GM12872 (cell line): ENCODE measurements around the gene COL17A1.
A peak's percentile ranks its signal among the peaks of the same experiment; 100 is the strongest.

Source experiments
- TF ChIP-seq, protein P1 (sequence below): IDR thresholded peaks from 3 replicates; pipeline ENCODE4 v1.5.1; 2011; ENCODE audit warnings: low read depth, mild to moderate bottlenecking, low read length, moderate library complexity; ENCODE audit not compliant: insufficient read depth

Gene COL17A1

DNA sequence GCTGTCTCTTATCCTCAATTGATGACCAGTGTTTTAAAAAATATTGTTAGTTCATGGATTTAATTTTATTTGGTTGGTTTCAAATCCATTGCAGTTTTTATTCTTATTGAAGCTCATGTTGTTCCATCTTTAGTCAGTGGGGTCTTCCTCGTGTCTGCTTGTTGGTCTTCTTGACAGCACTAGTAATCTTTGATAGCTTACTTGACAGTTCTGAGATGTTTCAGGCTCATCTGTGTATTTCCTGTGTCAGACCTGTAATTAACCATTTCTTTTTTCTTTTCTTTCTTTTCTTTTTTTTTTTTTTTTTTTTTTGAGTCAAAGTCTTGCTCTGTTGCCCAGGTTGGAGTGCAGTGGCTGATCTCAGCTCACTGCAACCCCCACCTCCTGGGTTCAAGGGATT lies 90.5 kb downstream of the COL17A1 start:
- TF ChIP-seq, protein P1, sequence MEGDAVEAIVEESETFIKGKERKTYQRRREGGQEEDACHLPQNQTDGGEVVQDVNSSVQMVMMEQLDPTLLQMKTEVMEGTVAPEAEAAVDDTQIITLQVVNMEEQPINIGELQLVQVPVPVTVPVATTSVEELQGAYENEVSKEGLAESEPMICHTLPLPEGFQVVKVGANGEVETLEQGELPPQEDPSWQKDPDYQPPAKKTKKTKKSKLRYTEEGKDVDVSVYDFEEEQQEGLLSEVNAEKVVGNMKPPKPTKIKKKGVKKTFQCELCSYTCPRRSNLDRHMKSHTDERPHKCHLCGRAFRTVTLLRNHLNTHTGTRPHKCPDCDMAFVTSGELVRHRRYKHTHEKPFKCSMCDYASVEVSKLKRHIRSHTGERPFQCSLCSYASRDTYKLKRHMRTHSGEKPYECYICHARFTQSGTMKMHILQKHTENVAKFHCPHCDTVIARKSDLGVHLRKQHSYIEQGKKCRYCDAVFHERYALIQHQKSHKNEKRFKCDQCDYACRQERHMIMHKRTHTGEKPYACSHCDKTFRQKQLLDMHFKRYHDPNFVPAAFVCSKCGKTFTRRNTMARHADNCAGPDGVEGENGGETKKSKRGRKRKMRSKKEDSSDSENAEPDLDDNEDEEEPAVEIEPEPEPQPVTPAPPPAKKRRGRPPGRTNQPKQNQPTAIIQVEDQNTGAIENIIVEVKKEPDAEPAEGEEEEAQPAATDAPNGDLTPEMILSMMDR = no peak

DNA sequence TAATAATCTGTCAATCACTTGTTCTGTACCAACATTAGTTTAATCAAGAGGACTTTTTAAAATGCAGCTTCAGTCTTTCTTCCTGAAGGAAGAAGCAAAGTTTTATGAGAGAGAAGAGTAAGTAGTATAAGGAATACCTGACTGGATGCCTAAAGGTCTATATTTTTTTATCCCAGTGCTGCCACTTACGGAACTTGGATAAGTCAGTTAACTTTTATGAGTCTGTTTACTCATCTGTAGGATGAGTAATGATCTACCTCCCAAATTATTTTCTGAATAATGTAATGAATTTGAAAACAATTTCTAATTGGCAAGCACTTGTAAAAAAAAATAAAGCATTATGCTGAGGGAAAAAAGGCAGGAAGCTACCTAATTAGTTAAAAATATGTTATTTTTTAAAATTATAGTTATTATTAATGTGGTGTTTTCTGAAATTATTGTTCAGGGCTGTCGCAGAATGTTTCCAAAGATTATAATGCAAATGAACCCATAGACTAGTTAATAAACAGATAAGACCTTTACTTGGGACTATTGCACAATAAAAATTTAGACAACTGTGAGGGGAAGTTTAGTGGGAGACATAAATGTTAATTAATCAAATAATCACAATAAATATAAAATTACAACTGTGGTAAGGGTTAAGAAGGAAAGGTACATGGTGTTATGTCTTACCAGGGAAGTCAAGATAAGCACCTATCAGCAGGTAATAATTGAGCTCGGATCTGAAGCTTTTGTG lies 94.1 kb downstream of the COL17A1 start:
- TF ChIP-seq, protein P1 = no peak

DNA sequence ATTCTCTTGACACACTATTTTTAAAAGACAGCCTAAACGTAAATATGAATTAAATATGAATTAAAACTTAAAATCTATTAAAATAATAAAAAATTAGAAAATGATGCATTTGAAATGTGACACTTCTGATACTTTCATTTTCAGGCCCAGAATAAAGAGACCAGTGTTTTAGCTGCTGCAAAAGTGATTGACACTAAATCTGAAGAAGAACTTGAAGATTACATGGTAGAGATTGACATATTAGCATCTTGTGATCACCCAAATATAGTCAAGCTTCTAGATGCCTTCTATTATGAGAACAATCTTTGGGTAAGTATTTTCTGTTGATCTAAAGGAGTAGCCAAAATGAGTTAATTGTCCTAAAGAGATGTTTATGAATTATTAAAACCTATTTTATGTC lies 95.1 kb downstream of the COL17A1 start:
- TF ChIP-seq, protein P1 = no peak

DNA sequence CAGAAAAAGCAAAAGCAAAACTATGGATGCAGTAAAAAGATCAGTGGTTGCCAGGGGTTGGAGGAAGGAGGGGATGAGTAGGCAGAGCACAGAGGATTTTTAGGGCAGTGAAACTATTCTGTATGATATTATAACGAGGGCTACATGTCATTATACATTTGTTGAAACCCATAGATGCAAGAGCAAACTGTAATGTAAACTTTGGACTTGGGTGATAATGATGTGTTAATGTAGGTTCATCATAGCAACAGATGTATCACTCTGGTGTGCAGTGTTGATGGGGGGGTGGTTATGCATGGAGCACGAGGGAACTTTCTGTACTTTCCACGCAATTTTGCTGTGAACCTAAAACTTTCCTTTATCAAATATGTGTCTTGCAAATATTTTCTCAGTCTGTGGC lies 95.6 kb downstream of the COL17A1 start:
- TF ChIP-seq, protein P1 = no peak

DNA sequence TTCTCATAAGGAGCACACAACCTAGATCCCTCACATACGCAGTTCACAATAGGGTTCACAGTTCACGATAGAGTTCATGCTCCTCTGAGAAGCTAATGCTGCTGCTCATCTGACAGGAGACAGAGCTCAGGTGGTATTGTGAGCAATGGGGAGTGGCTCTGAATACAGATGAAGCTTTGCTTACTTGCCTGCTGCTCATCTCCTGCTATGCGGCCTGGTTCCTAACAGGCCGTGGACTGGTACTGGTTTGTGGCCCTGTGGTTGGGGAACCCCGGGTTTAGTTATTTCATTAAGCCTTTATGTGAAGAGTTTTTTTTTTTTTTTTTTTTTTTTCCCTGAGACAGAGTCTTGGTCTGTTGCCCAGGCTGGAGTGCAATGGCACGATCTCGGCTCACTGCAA lies 99.3 kb downstream of the COL17A1 start:
- TF ChIP-seq, protein P1 = no peak

DNA sequence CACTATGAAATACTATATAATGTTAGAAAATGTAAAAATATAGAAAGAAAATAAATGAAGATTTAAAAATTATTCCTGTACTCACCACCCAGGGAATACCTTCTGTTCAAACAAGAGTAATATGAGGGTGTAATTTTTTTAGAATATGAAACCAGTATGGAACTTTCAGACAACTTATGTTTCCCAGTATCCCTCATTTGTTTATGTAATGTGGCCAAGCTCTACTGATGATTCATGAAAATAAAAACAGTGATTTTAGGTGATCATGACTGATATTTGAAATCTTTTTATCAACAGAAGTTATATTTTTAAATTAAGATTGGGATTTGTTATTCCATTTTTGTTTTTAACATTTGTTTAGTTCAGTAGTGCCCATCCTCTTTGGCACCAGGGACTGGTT lies 100.0 kb downstream of the COL17A1 start:
- TF ChIP-seq, protein P1 = no peak

DNA sequence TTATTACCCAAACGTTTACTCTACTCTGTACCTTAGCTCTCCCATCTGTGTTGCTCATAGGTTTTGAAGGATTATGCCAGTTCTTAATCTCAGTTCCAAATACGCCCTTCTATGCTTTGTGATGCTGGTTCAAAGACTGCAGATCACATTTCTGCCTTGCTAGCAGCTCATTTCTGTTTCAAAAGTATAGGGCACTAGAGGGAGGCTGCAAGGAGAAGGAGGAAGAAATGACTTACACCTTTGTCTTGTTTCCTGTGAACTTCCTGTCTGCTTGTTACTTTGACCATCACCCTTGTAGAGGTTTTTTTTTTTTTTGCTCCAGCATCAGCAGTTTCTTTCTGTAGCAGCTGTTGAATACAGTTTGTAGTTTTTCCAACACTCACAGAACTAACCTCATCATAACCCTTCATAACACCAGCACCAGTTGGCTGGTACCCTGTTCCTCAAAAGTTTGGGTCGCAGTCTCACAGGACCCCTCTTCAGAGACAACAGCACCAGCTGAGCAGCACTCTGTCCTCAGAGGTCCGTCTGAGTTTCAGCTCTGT lies 102.2 kb downstream of the COL17A1 start:
- TF ChIP-seq, protein P1 = no peak

DNA sequence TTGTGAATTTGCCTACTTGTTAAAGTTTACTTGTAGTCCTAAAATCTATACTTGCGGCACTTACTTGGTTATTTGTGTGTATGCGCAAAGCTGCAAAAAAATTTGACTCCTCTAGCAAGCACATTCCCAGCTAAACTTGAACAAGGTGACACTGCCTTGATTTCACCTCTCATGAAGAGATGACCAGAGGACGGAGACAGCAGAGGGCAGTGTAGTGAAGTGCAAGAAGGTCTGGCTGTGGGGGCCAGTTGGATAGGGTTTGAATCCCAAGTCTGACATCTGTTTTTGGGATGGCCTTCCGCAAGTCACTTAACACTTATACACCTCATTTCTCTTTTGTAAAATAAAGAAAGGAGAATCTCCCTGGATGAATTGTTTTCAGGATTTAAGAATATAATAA lies 103.0 kb downstream of the COL17A1 start:
- TF ChIP-seq, protein P1 = peak; percentile 33; the same call in 1 of the 3 replicates
